Measurements from ENCODE around the gene MED13L. TPM values are rescaled to one million over a fixed set of nuclear protein-coding genes. Genes with fewer than 3 reads are reported as not detected.

Gene MED13L
- total and polyA plus RNA-seq, 2 of the 8 experiments (the other 6 are each of a cell fraction or from before 2014, with no cell fraction given) = 15.9 to 51.7 TPM

GRCh38 chr12:115922952-115923564 lies 354.4 kb downstream of the MED13L start:
- Histone ChIP-seq H4K20me1 (replicated peaks in 1 of 2; ENCODE audit: control insufficient read depth in 1 of 2, insufficient read depth in 2 of 2, low read length in 2 of 2) (no peaks in the 10 kb centered on the region), H3K27me3 (replicated peaks in 1 of 4; ENCODE audit: control insufficient read depth in 3 of 4, extremely low read depth in 1 of 4, insufficient read depth in 3 of 4, low read length in 3 of 4) (no peaks in the 10 kb centered on the region), H2BK15ac (ENCODE audit: low read length) (no peak overlapping the region), H4K5ac (ENCODE audit: insufficient read length, low read depth, low read length) (no peak overlapping the region), H4K8ac (ENCODE audit: extremely low read depth, insufficient read depth, low read length) (no peak overlapping the region), H2AFZ (ENCODE audit: low read length) (no peak overlapping the region), H3K79me1 (ENCODE audit: low read depth, low read length) (no peaks in the 10 kb centered on the region), H3K56ac (replicated peaks; ENCODE audit: insufficient read length, low read depth, low read length) (no peak overlapping the region), H3K4me2 (ENCODE audit: insufficient read depth in 1 of 2, low read depth in 2 of 2, low read length in 2 of 2) (no peak overlapping the region), H3K23ac (ENCODE audit: insufficient read length) (no peak overlapping the region), H4K91ac (replicated peaks; ENCODE audit: insufficient read length, low read length) (no peak overlapping the region), H3K79me2 (ENCODE audit: control insufficient read depth in 1 of 2, insufficient read depth in 2 of 2, low read length in 2 of 2) (no peaks in the 10 kb centered on the region), H3K18ac (ENCODE audit: extremely low read depth, low read length) (no peak overlapping the region), H3K14ac (ENCODE audit: insufficient read length) (no peak overlapping the region), H2BK12ac (ENCODE audit: low read depth, low read length) (no peak overlapping the region), H3K36me3 (ENCODE audit: control insufficient read depth in 2 of 4, insufficient read depth in 4 of 4, low read length in 3 of 4) (no peaks in the 10 kb centered on the region), H2BK20ac (ENCODE audit: low read length) (no peak overlapping the region), H3K4me3 (ENCODE audit: extremely low read depth in 1 of 4, insufficient read depth in 2 of 4, low read depth in 3 of 4, low read length in 4 of 4) (no peak overlapping the region), H2BK5ac (ENCODE audit: low read depth, low read length) (no peak overlapping the region), H2BK120ac (replicated peaks; ENCODE audit: low read depth, low read length) (no peak overlapping the region), H3K9me3 (ENCODE audit: insufficient read depth in 2 of 2, low read depth in 1 of 2, low read length in 1 of 2) (peaks cover 20 to 22% of the 10 kb centered on the region in 2 experiments), H2AK5ac (ENCODE audit: low read depth, low read length) (no peak overlapping the region), H3K9ac (replicated peaks in 1 of 4; ENCODE audit: extremely low read depth in 1 of 4, low read depth in 3 of 4, low read length in 3 of 4) (no peak overlapping the region), H3K4me1 (replicated peaks in 1 of 4; ENCODE audit: control insufficient read depth in 3 of 4, insufficient read depth in 4 of 4, low read length in 3 of 4) (no peaks in the 10 kb centered on the region; a peak in 1 of 7 replicates), H3K27ac (ENCODE audit: low read depth, low read length) (no peak overlapping the region), H3K4ac (replicated peaks; ENCODE audit: insufficient read length, low read depth, low read length) (no peak overlapping the region), H3K23me2 (ENCODE audit: low read depth, low read length) (peaks cover 2% of the 10 kb centered on the region; the same call in 1 of the 2 replicates)
- DNase-seq (ENCODE audit: low read depth in 1 of 2, low spot score in 2 of 2) (no peak), FAIRE-seq (no peak)
- WGBS, 2 experiments (ENCODE audit: extremely low coverage in 1 of 2, insufficient coverage in 1 of 2, insufficient read length in 1 of 2, insufficient replicate concordance in 2 of 2, low coverage in 1 of 2, low lambda C conversion rate in 2 of 2, missing lambda C conversion rate in 1 of 2) = 77% methylated on average over 8 of the region's 8 CpGs; no CpG with 5 or more reads in 1 of the 2 experiments
- ChIA-PET CTCF (ENCODE audit: partially characterized antibody) (interaction anchor here (0.8 to 2.2 kb wide), 5 partner anchors 14 to 786 kb away, joined by 3 to 8 read pairs (median 4); no protein-coding TSS in a partner anchor), POLR2A (ENCODE audit: partially characterized antibody) (no interaction called here)
- TF ChIP-seq, protein P1, sequence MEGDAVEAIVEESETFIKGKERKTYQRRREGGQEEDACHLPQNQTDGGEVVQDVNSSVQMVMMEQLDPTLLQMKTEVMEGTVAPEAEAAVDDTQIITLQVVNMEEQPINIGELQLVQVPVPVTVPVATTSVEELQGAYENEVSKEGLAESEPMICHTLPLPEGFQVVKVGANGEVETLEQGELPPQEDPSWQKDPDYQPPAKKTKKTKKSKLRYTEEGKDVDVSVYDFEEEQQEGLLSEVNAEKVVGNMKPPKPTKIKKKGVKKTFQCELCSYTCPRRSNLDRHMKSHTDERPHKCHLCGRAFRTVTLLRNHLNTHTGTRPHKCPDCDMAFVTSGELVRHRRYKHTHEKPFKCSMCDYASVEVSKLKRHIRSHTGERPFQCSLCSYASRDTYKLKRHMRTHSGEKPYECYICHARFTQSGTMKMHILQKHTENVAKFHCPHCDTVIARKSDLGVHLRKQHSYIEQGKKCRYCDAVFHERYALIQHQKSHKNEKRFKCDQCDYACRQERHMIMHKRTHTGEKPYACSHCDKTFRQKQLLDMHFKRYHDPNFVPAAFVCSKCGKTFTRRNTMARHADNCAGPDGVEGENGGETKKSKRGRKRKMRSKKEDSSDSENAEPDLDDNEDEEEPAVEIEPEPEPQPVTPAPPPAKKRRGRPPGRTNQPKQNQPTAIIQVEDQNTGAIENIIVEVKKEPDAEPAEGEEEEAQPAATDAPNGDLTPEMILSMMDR (IDR thresholded peaks at IDR 0.05; ENCODE audit: control extremely low read depth in 1 of 3, insufficient read depth in 1 of 3, low read depth in 1 of 3, low read length in 3 of 3) = peak in 2 of 3 experiments; percentile 24 to 49; a peak in 2 of 4 replicates
- TF ChIP-seq KDM1A (IDR thresholded peaks at IDR 0.05; ENCODE audit: borderline replicate concordance, low read length) (peak; percentile 29; the same call in 1 of the 2 replicates), RBBP5 (IDR thresholded peaks at IDR 0.05; ENCODE audit: borderline replicate concordance, low read depth, low read length) (no peak), POLR2AphosphoS5 (IDR thresholded peaks at IDR 0.05; ENCODE audit: low read depth, low read length) (no peak), TCF12 (IDR thresholded peaks at IDR 0.05; ENCODE audit: low read depth, low read length) (0 out of 2 replicates have a peak, but pooled peaks have one; percentile 44), RAD21 (IDR thresholded peaks at IDR 0.05 in 1 of 2, conservative IDR thresholded peaks at IDR 0.05 in 1 of 2; ENCODE audit: low read depth in 2 of 2, low read length in 2 of 2) (peak; percentile 46 to 59)
